ENCODE data around the gene USP32. TPM values are rescaled to one million over a fixed set of nuclear protein-coding genes. Genes with fewer than 3 reads are reported as not detected.

USP32 gene
- total RNA-seq, 1 donor from 2014 or later: 53.6 TPM

DNA sequence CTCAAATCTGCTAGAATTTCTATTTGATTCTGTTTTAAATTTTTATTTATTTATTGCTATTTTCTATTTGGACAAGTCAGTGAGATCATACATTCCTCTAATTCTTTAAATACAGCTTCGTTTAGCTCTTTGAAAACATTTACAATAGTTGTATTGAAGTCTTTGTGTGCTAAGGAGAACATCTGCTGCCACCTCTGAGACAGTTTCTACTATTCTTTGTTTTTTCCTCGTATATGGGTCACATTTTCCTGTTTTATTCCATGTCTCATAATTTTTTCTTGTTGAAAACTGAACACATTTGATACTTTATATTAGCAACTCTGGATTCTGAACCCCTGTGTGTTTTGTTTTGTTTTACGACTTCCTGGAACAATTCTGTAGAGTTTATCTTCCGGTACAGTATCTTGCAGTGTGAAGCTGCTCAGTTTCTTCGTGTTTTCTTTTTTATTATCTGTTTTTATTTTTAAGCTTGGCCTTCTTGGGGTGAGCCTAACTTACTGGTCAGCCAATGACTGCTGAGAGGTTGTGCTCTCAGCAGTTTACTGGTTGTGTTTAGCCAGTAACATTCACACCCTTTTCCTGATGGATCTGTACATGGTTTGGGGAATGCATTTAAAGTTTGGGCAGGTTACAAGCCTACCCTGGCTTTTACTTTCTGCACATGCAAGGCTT, 143.2 kb downstream of the USP32 start:
- Mint-ChIP-seq H3K36me3 (ENCODE audit: unreplicated experiment) (peaks cover 37% of the 10 kb centered on the region), H3K4me1 (ENCODE audit: unreplicated experiment) (peaks cover 8% of the 10 kb centered on the region), H3K27ac (ENCODE audit: unreplicated experiment) (no peak overlapping the region), H3K27me3 (ENCODE audit: unreplicated experiment) (no peaks in the 10 kb centered on the region), H3K9me3 (ENCODE audit: unreplicated experiment) (peaks cover 13% of the 10 kb centered on the region), H3K4me3 (ENCODE audit: unreplicated experiment) (no peak overlapping the region)
- no peak for DNase-seq (ENCODE audit: extremely low spot score, unreplicated experiment)
- TF ChIP-seq, protein P1, sequence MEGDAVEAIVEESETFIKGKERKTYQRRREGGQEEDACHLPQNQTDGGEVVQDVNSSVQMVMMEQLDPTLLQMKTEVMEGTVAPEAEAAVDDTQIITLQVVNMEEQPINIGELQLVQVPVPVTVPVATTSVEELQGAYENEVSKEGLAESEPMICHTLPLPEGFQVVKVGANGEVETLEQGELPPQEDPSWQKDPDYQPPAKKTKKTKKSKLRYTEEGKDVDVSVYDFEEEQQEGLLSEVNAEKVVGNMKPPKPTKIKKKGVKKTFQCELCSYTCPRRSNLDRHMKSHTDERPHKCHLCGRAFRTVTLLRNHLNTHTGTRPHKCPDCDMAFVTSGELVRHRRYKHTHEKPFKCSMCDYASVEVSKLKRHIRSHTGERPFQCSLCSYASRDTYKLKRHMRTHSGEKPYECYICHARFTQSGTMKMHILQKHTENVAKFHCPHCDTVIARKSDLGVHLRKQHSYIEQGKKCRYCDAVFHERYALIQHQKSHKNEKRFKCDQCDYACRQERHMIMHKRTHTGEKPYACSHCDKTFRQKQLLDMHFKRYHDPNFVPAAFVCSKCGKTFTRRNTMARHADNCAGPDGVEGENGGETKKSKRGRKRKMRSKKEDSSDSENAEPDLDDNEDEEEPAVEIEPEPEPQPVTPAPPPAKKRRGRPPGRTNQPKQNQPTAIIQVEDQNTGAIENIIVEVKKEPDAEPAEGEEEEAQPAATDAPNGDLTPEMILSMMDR (IDR thresholded peaks at IDR 0.05): no peak

DNA sequence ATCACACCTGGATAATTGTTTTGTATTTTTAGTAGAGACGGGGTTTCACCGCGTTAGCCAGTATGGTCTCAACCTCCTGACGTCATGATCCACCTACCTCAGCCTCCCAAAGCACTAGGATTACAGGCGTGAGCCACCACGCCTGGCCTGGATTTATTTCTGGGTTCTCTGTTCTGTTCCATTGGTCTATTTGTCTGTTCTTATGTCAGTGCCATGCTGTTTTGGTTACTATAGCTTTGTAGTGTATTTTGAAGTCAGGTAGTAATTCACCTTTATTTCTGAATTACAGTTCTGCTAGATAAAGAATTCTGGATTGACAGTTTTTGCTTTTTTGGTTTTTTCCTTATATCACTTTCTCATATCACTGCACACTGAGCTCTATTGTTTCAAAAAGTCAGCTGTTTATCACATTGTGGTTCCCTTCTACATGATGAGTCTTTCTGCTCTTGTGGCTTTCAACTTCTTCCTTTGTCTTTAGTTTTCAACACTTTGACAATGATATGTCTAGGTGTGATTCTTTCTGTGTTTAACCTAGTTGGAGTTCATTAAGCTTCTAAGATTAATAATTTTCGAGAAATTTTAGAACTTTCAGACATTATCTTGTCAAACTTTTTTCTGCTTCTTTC, 144.0 kb downstream of the USP32 start:
- Mint-ChIP-seq H3K4me1 (ENCODE audit: unreplicated experiment) (peaks cover 8% of the 10 kb centered on the region), H3K4me3 (ENCODE audit: unreplicated experiment) (no peak overlapping the region), H3K36me3 (ENCODE audit: unreplicated experiment) (peaks cover 40% of the 10 kb centered on the region), H3K9me3 (ENCODE audit: unreplicated experiment) (peaks cover 13% of the 10 kb centered on the region), H3K27me3 (ENCODE audit: unreplicated experiment) (no peaks in the 10 kb centered on the region), H3K27ac (ENCODE audit: unreplicated experiment) (no peak overlapping the region)
- DNase-seq (ENCODE audit: extremely low spot score, unreplicated experiment): no peak
- TF ChIP-seq, protein P1 (IDR thresholded peaks at IDR 0.05): no peak

DNA sequence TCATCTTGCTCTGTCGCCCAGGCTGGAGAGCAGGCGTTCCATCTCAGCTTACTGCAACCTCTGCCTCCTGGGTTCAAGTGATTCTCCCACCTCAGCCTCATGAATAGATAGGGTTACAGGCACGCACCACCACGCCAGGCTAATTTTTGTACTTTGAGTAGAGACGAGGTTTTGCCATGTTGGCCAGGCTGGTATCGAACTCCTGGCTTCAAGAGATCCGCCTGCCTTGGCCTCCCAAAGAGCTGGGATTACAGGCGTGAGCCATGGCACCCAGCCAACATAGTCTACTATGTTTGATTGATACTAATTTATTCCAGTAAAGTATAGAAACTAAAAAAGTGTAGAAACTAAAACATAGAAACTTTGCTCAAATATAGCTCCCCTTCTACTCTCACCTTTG, 147.3 kb downstream of the USP32 start:
- H3K4me1 Mint-ChIP-seq (ENCODE audit: unreplicated experiment): peaks cover 10% of the 10 kb centered on the region
- H3K36me3 Mint-ChIP-seq (ENCODE audit: unreplicated experiment): peaks cover 37% of the 10 kb centered on the region
- H3K27ac Mint-ChIP-seq (ENCODE audit: unreplicated experiment): no peak overlapping the region
- H3K4me3 Mint-ChIP-seq (ENCODE audit: unreplicated experiment): no peak overlapping the region
- DNase-seq (ENCODE audit: extremely low spot score, unreplicated experiment): no peak
- peaks cover 13% of the 10 kb centered on the region for H3K9me3 Mint-ChIP-seq (ENCODE audit: unreplicated experiment)
- TF ChIP-seq, protein P1 (IDR thresholded peaks at IDR 0.05): no peak
- H3K27me3 Mint-ChIP-seq (ENCODE audit: unreplicated experiment): no peaks in the 10 kb centered on the region

DNA sequence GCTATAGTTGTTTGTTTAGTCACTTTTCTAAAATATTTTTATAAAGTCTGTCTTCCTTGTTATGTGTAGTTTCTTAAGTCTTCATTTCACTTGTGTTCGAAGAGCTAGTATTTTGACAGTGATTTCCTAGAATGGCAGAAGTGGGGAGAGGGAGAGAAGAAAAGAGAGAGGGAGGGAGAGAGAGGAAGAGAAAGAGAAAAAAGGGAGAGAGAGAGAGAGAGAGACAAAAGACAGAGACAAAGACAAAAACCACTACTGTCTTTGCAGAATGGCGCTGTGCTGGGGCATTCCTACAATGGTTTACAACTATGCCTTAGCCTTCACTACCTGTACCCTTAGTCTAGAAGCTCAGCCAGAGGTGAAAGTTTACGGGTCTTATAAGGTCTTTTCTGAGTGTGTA, 151.6 kb downstream of the USP32 start:
- no peak overlapping the region for H3K4me3 Mint-ChIP-seq (ENCODE audit: unreplicated experiment)
- TF ChIP-seq, protein P1 (IDR thresholded peaks at IDR 0.05): no peak
- H3K27ac Mint-ChIP-seq (ENCODE audit: unreplicated experiment): no peak overlapping the region
- no peaks in the 10 kb centered on the region for H3K9me3 Mint-ChIP-seq (ENCODE audit: unreplicated experiment)
- H3K36me3 Mint-ChIP-seq (ENCODE audit: unreplicated experiment): peaks cover 28% of the 10 kb centered on the region
- peaks cover 2% of the 10 kb centered on the region for H3K4me1 Mint-ChIP-seq (ENCODE audit: unreplicated experiment)
- DNase-seq (ENCODE audit: extremely low spot score, unreplicated experiment): no peak
- H3K27me3 Mint-ChIP-seq (ENCODE audit: unreplicated experiment): no peaks in the 10 kb centered on the region

DNA sequence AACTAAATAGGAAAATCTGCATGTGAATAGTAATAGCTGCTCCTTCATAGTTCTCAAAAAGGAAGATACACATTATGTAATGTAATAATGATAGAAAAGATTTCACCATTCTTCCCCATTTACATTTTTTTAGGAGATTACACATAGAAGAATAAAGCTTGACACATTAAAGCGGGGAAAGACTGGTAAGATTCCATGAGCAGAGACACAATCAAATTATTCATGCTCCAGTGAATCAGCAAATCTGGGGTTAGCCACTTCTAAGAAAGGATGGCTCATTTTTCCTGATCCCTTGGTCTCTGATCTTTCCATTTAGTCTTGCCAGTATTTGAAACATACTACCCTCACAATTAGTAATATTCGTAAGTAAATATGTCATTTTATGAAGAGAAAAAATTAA, 160.2 kb downstream of the USP32 start:
- Mint-ChIP-seq H3K9me3 (ENCODE audit: unreplicated experiment) (no peaks in the 10 kb centered on the region), H3K27ac (ENCODE audit: unreplicated experiment) (peak overlapping the region; percentile 19)
- no peak for DNase-seq (ENCODE audit: extremely low spot score, unreplicated experiment)

More for the DNA sequence above, 160.2 kb downstream of the USP32 start:
- Mint-ChIP-seq H3K36me3 (ENCODE audit: unreplicated experiment) (peaks cover 18% of the 10 kb centered on the region), H3K27me3 (ENCODE audit: unreplicated experiment) (no peaks in the 10 kb centered on the region), H3K4me3 (ENCODE audit: unreplicated experiment) (no peak overlapping the region), H3K4me1 (ENCODE audit: unreplicated experiment) (no peaks in the 10 kb centered on the region)
- TF ChIP-seq, protein P1 (IDR thresholded peaks at IDR 0.05): no peak

Measured in osteocyte (in vitro differentiated cells).